ENCODE measurements around the gene PCLO.

Gene PCLO

DNA sequence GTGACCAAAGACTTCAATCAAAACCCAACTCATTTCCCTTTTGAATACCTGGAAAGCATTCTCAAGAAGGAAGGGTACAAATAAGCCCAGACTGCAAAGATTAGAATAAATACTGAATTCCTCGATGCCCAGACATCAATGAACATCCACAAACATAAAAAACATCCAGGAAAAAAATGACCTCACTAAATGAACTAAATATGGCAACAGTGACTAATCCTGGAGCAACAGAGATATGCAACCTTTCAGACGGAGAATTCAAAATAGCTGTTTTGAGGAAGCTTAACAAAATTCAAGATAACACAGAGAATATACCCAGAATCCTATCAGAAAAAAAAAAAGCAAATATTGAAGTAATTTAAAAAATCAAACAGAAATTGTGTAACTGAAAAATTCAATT lies 43.2 kb downstream of the PCLO start:
- in situ Hi-C loops (cut with MboI; ENCODE audit: low pct_unique_long_range_greater_than_20kb, low sequenced_read_pairs, unreplicated experiment), result no loop called here
- DNase-seq (ENCODE audit: low spot score), result no peak
- no peak for TF ChIP-seq CTCF (IDR thresholded peaks at IDR 0.05; ENCODE audit: extremely low read depth, insufficient read depth, missing control alignments)

GRCh38 chr7:83119026-83119382 lies 43.7 kb downstream of the PCLO start:
- DNase-seq (ENCODE audit: low spot score), result no peak
- in situ Hi-C loops (cut with MboI; ENCODE audit: low pct_unique_long_range_greater_than_20kb, low sequenced_read_pairs, unreplicated experiment), result no loop called here
- TF ChIP-seq CTCF (IDR thresholded peaks at IDR 0.05; ENCODE audit: extremely low read depth, insufficient read depth, missing control alignments), result no peak

GRCh38 chr7:83118347-83119025 lies 44.2 kb downstream of the PCLO start:
- DNase-seq (ENCODE audit: low spot score), result no peak
- no peak for TF ChIP-seq CTCF (IDR thresholded peaks at IDR 0.05; ENCODE audit: extremely low read depth, insufficient read depth, missing control alignments)
- in situ Hi-C loops (cut with MboI; ENCODE audit: low pct_unique_long_range_greater_than_20kb, low sequenced_read_pairs, unreplicated experiment), result no loop called here

DNA sequence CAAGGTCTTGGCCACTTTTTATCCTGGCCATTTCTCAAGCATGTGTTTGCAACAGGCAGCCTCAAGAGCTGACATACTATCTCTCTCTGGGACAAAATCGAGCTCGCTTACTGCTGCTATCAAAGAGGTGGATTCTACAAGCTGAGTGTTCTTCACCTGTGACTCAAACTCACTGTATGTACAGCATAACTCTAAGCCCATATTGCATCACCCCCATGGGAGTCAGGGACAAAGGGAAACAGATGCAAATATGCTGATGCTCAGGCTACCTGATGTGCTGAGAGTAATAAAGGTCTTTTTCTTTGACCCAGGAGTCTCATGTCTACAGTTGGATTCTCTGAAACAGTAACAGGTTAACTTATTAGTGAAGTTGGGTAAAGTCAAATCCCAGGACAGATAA lies 45.2 kb downstream of the PCLO start:
- DNase-seq (ENCODE audit: low spot score), result no peak
- in situ Hi-C loops (cut with MboI; ENCODE audit: low pct_unique_long_range_greater_than_20kb, low sequenced_read_pairs, unreplicated experiment), result no loop called here
- no peak for TF ChIP-seq CTCF (IDR thresholded peaks at IDR 0.05; ENCODE audit: extremely low read depth, insufficient read depth, missing control alignments)

DNA sequence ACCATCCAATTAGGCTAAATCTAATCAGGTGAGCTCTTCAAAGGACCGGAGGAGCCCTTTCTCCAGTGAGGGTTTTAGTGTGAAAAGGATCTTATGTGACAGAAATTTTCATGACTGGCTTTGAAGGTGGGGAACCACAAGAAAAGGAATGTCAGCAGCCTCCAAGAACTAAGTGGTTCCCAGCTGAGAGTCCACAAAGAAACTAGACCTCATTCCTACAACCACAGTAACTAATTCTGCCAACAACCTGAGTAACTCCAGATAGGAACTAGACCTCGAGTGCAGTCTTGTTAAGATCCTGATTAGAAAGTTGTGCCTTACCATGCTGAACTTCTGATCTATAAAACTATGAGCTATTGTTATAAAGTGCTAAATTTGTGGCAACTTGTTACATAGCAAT lies 51.3 kb downstream of the PCLO start:
- no peak for TF ChIP-seq CTCF (IDR thresholded peaks at IDR 0.05; ENCODE audit: extremely low read depth, insufficient read depth, missing control alignments)
- in situ Hi-C loops (cut with MboI; ENCODE audit: low pct_unique_long_range_greater_than_20kb, low sequenced_read_pairs, unreplicated experiment), result no loop called here

GRCh38 chr7:83109352-83109751 lies 53.3 kb downstream of the PCLO start:
- no peak for TF ChIP-seq CTCF (IDR thresholded peaks at IDR 0.05; ENCODE audit: extremely low read depth, insufficient read depth, missing control alignments)
- in situ Hi-C loops (cut with MboI; ENCODE audit: low pct_unique_long_range_greater_than_20kb, low sequenced_read_pairs, unreplicated experiment), result no loop called here
- DNase-seq (ENCODE audit: low spot score), result no peak

More for the DNA sequence above, 51.3 kb downstream of the PCLO start:
- no peak for DNase-seq (ENCODE audit: low spot score)

Data from GM13977 (cell line).